ENCODE measurements around the gene TMEM63C.

The TMEM63C gene

GRCh38 chr14:77181603-77182437, at the start of gene TMEM63C:
TMEM63C (plus strand) TSS chr14:77181798; CDS start chr14:77218814, 37,016 bp downstream.
- Histone ChIP-seq H3K36me3 (ENCODE audit: control insufficient read depth in 1 of 2, insufficient read depth in 2 of 2, low read length in 2 of 2) (no peaks in the 10 kb centered on the region), H3K4me1 (ENCODE audit: control insufficient read depth in 1 of 2, insufficient read depth in 2 of 2, low read length in 2 of 2) (peaks cover 0 to 14% of the 10 kb centered on the region in 2 donors), H3K27me3 (ENCODE audit: low read depth, low read length) (peaks cover 32% of the 10 kb centered on the region), H3K27ac (ENCODE audit: low read length) (no peak within 1 kb of the TSS), H3K4me3 (ENCODE audit: low read depth in 1 of 2, low read length in 2 of 2) (peak within 1 kb of the TSS; percentile 30 to 60), H3K9me3 (ENCODE audit: control insufficient read depth in 1 of 2, low read length in 2 of 2) (no peaks in the 10 kb centered on the region)

- H3K36me3 ChIP-seq (ENCODE audit: control insufficient read depth in 1 of 2, insufficient read depth in 2 of 2, low read length in 2 of 2), result no peaks in the 10 kb centered on the region
- H3K4me3 ChIP-seq (ENCODE audit: low read depth in 1 of 2, low read length in 2 of 2), result no peak overlapping the region
- H3K27me3 ChIP-seq (ENCODE audit: low read depth, low read length), result peaks cover 20% of the 10 kb centered on the region
- no peak overlapping the region for H3K27ac ChIP-seq (ENCODE audit: low read length)
- H3K4me1 ChIP-seq (ENCODE audit: control insufficient read depth in 1 of 2, insufficient read depth in 2 of 2, low read length in 2 of 2), result no peaks in the 10 kb centered on the region
- no peaks in the 10 kb centered on the region for H3K9me3 ChIP-seq (ENCODE audit: control insufficient read depth in 1 of 2, low read length in 2 of 2)
Observed at GRCh38 chr14:77131871-77132486, 49.6 kb upstream of the TMEM63C start.

- Histone ChIP-seq H3K27me3 (ENCODE audit: low read depth, low read length) (peaks cover 28% of the 10 kb centered on the region), H3K4me3 (ENCODE audit: low read depth in 1 of 2, low read length in 2 of 2) (no peak overlapping the region)
Observed at GRCh38 chr14:77133720-77134338, 47.8 kb upstream of the TMEM63C start.

GRCh38 chr14:77139022-77139421, 42.6 kb upstream of the TMEM63C start:
- no peaks in the 10 kb centered on the region for H3K9me3 ChIP-seq (ENCODE audit: control insufficient read depth in 1 of 2, low read length in 2 of 2)
- no peak overlapping the region for H3K4me3 ChIP-seq (ENCODE audit: low read depth in 1 of 2, low read length in 2 of 2)
- peaks cover 47% of the 10 kb centered on the region for H3K27me3 ChIP-seq (ENCODE audit: low read depth, low read length)
- no peaks in the 10 kb centered on the region for H3K36me3 ChIP-seq (ENCODE audit: control insufficient read depth in 1 of 2, insufficient read depth in 2 of 2, low read length in 2 of 2)
- peaks cover 0 to 28% of the 10 kb centered on the region in 2 donors for H3K4me1 ChIP-seq (ENCODE audit: control insufficient read depth in 1 of 2, insufficient read depth in 2 of 2, low read length in 2 of 2)
- no peak overlapping the region for H3K27ac ChIP-seq (ENCODE audit: low read length)

More at GRCh38 chr14:77133720-77134338, 47.8 kb upstream of the TMEM63C start:
- H3K36me3 ChIP-seq (ENCODE audit: control insufficient read depth in 1 of 2, insufficient read depth in 2 of 2, low read length in 2 of 2), result no peaks in the 10 kb centered on the region
- no peak overlapping the region for H3K27ac ChIP-seq (ENCODE audit: low read length)
- no peaks in the 10 kb centered on the region for H3K4me1 ChIP-seq (ENCODE audit: control insufficient read depth in 1 of 2, insufficient read depth in 2 of 2, low read length in 2 of 2)
- no peaks in the 10 kb centered on the region for H3K9me3 ChIP-seq (ENCODE audit: control insufficient read depth in 1 of 2, low read length in 2 of 2)

GRCh38 chr14:77139540-77140358, 41.8 kb upstream of the TMEM63C start:
- H3K27ac ChIP-seq (ENCODE audit: low read length), result no peak overlapping the region
- no peaks in the 10 kb centered on the region for H3K9me3 ChIP-seq (ENCODE audit: control insufficient read depth in 1 of 2, low read length in 2 of 2)
- peak overlapping the region in 1 of 2 donors; percentile 4 for H3K4me3 ChIP-seq (ENCODE audit: low read depth in 1 of 2, low read length in 2 of 2)
- H3K36me3 ChIP-seq (ENCODE audit: control insufficient read depth in 1 of 2, insufficient read depth in 2 of 2, low read length in 2 of 2), result no peaks in the 10 kb centered on the region
- peaks cover 0 to 28% of the 10 kb centered on the region in 2 donors for H3K4me1 ChIP-seq (ENCODE audit: control insufficient read depth in 1 of 2, insufficient read depth in 2 of 2, low read length in 2 of 2)
- peaks cover 44% of the 10 kb centered on the region for H3K27me3 ChIP-seq (ENCODE audit: low read depth, low read length)

- Histone ChIP-seq H3K9me3 (ENCODE audit: control insufficient read depth in 1 of 2, low read length in 2 of 2) (no peaks in the 10 kb centered on the region), H3K27ac (ENCODE audit: low read length) (no peak overlapping the region), H3K4me3 (ENCODE audit: low read depth in 1 of 2, low read length in 2 of 2) (peak overlapping the region in 1 of 2 donors; percentile 57), H3K27me3 (ENCODE audit: low read depth, low read length) (peaks cover 44% of the 10 kb centered on the region), H3K4me1 (ENCODE audit: control insufficient read depth in 1 of 2, insufficient read depth in 2 of 2, low read length in 2 of 2) (peaks cover 0 to 28% of the 10 kb centered on the region in 2 donors), H3K36me3 (ENCODE audit: control insufficient read depth in 1 of 2, insufficient read depth in 2 of 2, low read length in 2 of 2) (no peaks in the 10 kb centered on the region)
Observed at GRCh38 chr14:77140359-77141213, 41.0 kb upstream of the TMEM63C start.

GRCh38 chr14:77141214-77142004, 40.2 kb upstream of the TMEM63C start, which contains the start of gene ZDHHC22:
ZDHHC22 (minus strand) TSS chr14:77141791; CDS start chr14:77139738, 2,053 bp downstream.
- Histone ChIP-seq H3K9me3 (ENCODE audit: control insufficient read depth in 1 of 2, low read length in 2 of 2) (no peaks in the 10 kb centered on the region), H3K36me3 (ENCODE audit: control insufficient read depth in 1 of 2, insufficient read depth in 2 of 2, low read length in 2 of 2) (no peaks in the 10 kb centered on the region), H3K27ac (ENCODE audit: low read length) (no peak within 1 kb of the TSS), H3K4me3 (ENCODE audit: low read depth in 1 of 2, low read length in 2 of 2) (peak within 1 kb of the TSS in 1 of 2 donors; percentile 57), H3K4me1 (ENCODE audit: control insufficient read depth in 1 of 2, insufficient read depth in 2 of 2, low read length in 2 of 2) (peaks cover 0 to 28% of the 10 kb centered on the region in 2 donors), H3K27me3 (ENCODE audit: low read depth, low read length) (peaks cover 51% of the 10 kb centered on the region)

GRCh38 chr14:77142005-77142800, 39.4 kb upstream of the TMEM63C start:
- no peaks in the 10 kb centered on the region for H3K9me3 ChIP-seq (ENCODE audit: control insufficient read depth in 1 of 2, low read length in 2 of 2)
- no peaks in the 10 kb centered on the region for H3K36me3 ChIP-seq (ENCODE audit: control insufficient read depth in 1 of 2, insufficient read depth in 2 of 2, low read length in 2 of 2)
- peak overlapping the region in 1 of 2 donors; percentile 57 for H3K4me3 ChIP-seq (ENCODE audit: low read depth in 1 of 2, low read length in 2 of 2)
- peaks cover 0 to 28% of the 10 kb centered on the region in 2 donors for H3K4me1 ChIP-seq (ENCODE audit: control insufficient read depth in 1 of 2, insufficient read depth in 2 of 2, low read length in 2 of 2)
- no peak overlapping the region for H3K27ac ChIP-seq (ENCODE audit: low read length)
- peaks cover 59% of the 10 kb centered on the region for H3K27me3 ChIP-seq (ENCODE audit: low read depth, low read length)

- peaks cover 57% of the 10 kb centered on the region for H3K27me3 ChIP-seq (ENCODE audit: low read depth, low read length)
- H3K36me3 ChIP-seq (ENCODE audit: control insufficient read depth in 1 of 2, insufficient read depth in 2 of 2, low read length in 2 of 2), result no peaks in the 10 kb centered on the region
- H3K4me3 ChIP-seq (ENCODE audit: low read depth in 1 of 2, low read length in 2 of 2), result no peak overlapping the region
- no peak overlapping the region for H3K27ac ChIP-seq (ENCODE audit: low read length)
- peaks cover 0 to 28% of the 10 kb centered on the region in 2 donors for H3K4me1 ChIP-seq (ENCODE audit: control insufficient read depth in 1 of 2, insufficient read depth in 2 of 2, low read length in 2 of 2)
- no peaks in the 10 kb centered on the region for H3K9me3 ChIP-seq (ENCODE audit: control insufficient read depth in 1 of 2, low read length in 2 of 2)
Observed at GRCh38 chr14:77143071-77143470, 38.5 kb upstream of the TMEM63C start.

Data from muscle layer of duodenum (tissue), 2 donors.